Measurements from ENCODE around the gene BTF3L4.

GRCh38 chr1:52053862-52054261 is 2.2 kb upstream of the BTF3L4 start:
- TF ChIP-seq POLR2A (IDR thresholded peaks at IDR 0.05) (no peak), POLR2AphosphoS5 (IDR thresholded peaks at IDR 0.05) (no peak), CTCF (IDR thresholded peaks at IDR 0.05) (no peak)

Measured in breast epithelium (tissue), 3 donors.